Measurements from ENCODE around the gene BTRC. TPM values are rescaled to one million over a fixed set of nuclear protein-coding genes. Genes with fewer than 3 reads are reported as not detected.
"Not testable (repeated sequence)": the region's sequence is repeated elsewhere in the genome, so short reads cannot be mapped to it uniquely, and the experiment has no call there.

The BTRC gene
- polyA plus RNA-seq, 2 donors = 5.7 to 6.3 TPM

GRCh38 chr10:101397140-101397539, 43.2 kb downstream of the BTRC start:
- Histone ChIP-seq H3K4me3 (ENCODE audit: low read depth in 1 of 2, low read length in 2 of 2) (no peak overlapping the region), H3K27me3 (ENCODE audit: control insufficient read depth in 1 of 2, insufficient read depth in 2 of 2, low read length in 2 of 2) (no peaks in the 10 kb centered on the region), H3K27ac (ENCODE audit: low read depth in 2 of 2, low read length in 1 of 2) (no peak overlapping the region), H3K36me3 (ENCODE audit: control insufficient read depth in 2 of 2, insufficient read depth in 2 of 2, low read length in 1 of 2) (no peaks in the 10 kb centered on the region), H3K9me3 (ENCODE audit: control insufficient read depth in 2 of 2, insufficient read depth in 1 of 2, low read depth in 1 of 2, low read length in 1 of 2) (no peaks in the 10 kb centered on the region), H3K4me1 (ENCODE audit: control insufficient read depth in 2 of 2, insufficient read depth in 2 of 2, low read length in 1 of 2) (no peaks in the 10 kb centered on the region)

- no peaks in the 10 kb centered on the region for H3K4me1 ChIP-seq (ENCODE audit: control insufficient read depth in 2 of 2, insufficient read depth in 2 of 2, low read length in 1 of 2)
- no peak overlapping the region for H3K27ac ChIP-seq (ENCODE audit: low read depth in 2 of 2, low read length in 1 of 2)
- H3K4me3 ChIP-seq (ENCODE audit: low read depth in 1 of 2, low read length in 2 of 2) = no peak overlapping the region
- H3K27me3 ChIP-seq (ENCODE audit: control insufficient read depth in 1 of 2, insufficient read depth in 2 of 2, low read length in 2 of 2) = no peaks in the 10 kb centered on the region
- no peaks in the 10 kb centered on the region for H3K9me3 ChIP-seq (ENCODE audit: control insufficient read depth in 2 of 2, insufficient read depth in 1 of 2, low read depth in 1 of 2, low read length in 1 of 2)
- 90% methylated on average over 3 of the region's 3 CpGs for WGBS, 2 donors
- no peaks in the 10 kb centered on the region for H3K36me3 ChIP-seq (ENCODE audit: control insufficient read depth in 2 of 2, insufficient read depth in 2 of 2, low read length in 1 of 2)
Measured at GRCh38 chr10:101400585-101400984, 46.6 kb downstream of the BTRC start.

GRCh38 chr10:101402711-101403110, 48.7 kb downstream of the BTRC start:
- no peaks in the 10 kb centered on the region for H3K4me1 ChIP-seq (ENCODE audit: control insufficient read depth in 2 of 2, insufficient read depth in 2 of 2, low read length in 1 of 2)
- no peak overlapping the region for H3K4me3 ChIP-seq (ENCODE audit: low read depth in 1 of 2, low read length in 2 of 2)
- H3K36me3 ChIP-seq (ENCODE audit: control insufficient read depth in 2 of 2, insufficient read depth in 2 of 2, low read length in 1 of 2) = no peaks in the 10 kb centered on the region
- H3K27me3 ChIP-seq (ENCODE audit: control insufficient read depth in 1 of 2, insufficient read depth in 2 of 2, low read length in 2 of 2) = no peaks in the 10 kb centered on the region
- H3K27ac ChIP-seq (ENCODE audit: low read depth in 2 of 2, low read length in 1 of 2) = no peak overlapping the region
- H3K9me3 ChIP-seq (ENCODE audit: control insufficient read depth in 2 of 2, insufficient read depth in 1 of 2, low read depth in 1 of 2, low read length in 1 of 2) = no peaks in the 10 kb centered on the region

GRCh38 chr10:101403161-101403560, 49.2 kb downstream of the BTRC start:
- Histone ChIP-seq H3K9me3 (ENCODE audit: control insufficient read depth in 2 of 2, insufficient read depth in 1 of 2, low read depth in 1 of 2, low read length in 1 of 2) (no peaks in the 10 kb centered on the region), H3K36me3 (ENCODE audit: control insufficient read depth in 2 of 2, insufficient read depth in 2 of 2, low read length in 1 of 2) (no peaks in the 10 kb centered on the region), H3K4me1 (ENCODE audit: control insufficient read depth in 2 of 2, insufficient read depth in 2 of 2, low read length in 1 of 2) (no peaks in the 10 kb centered on the region), H3K4me3 (ENCODE audit: low read depth in 1 of 2, low read length in 2 of 2) (no peak overlapping the region), H3K27me3 (ENCODE audit: control insufficient read depth in 1 of 2, insufficient read depth in 2 of 2, low read length in 2 of 2) (no peaks in the 10 kb centered on the region), H3K27ac (ENCODE audit: low read depth in 2 of 2, low read length in 1 of 2) (no peak overlapping the region)
- WGBS, 2 donors = 93 to 94% methylated on average over 2 of the region's 2 CpGs

- no peak overlapping the region for H3K27ac ChIP-seq (ENCODE audit: low read depth in 2 of 2, low read length in 1 of 2)
- no peaks in the 10 kb centered on the region for H3K9me3 ChIP-seq (ENCODE audit: control insufficient read depth in 2 of 2, insufficient read depth in 1 of 2, low read depth in 1 of 2, low read length in 1 of 2)
- no peaks in the 10 kb centered on the region for H3K36me3 ChIP-seq (ENCODE audit: control insufficient read depth in 2 of 2, insufficient read depth in 2 of 2, low read length in 1 of 2)
- no peaks in the 10 kb centered on the region for H3K27me3 ChIP-seq (ENCODE audit: control insufficient read depth in 1 of 2, insufficient read depth in 2 of 2, low read length in 2 of 2)
- WGBS, 2 donors = 92 to 100% methylated on average over 2 of the region's 2 CpGs
- H3K4me1 ChIP-seq (ENCODE audit: control insufficient read depth in 2 of 2, insufficient read depth in 2 of 2, low read length in 1 of 2) = no peaks in the 10 kb centered on the region
- no peak overlapping the region for H3K4me3 ChIP-seq (ENCODE audit: low read depth in 1 of 2, low read length in 2 of 2)
Measured at GRCh38 chr10:101405001-101405400, 51.0 kb downstream of the BTRC start.

GRCh38 chr10:101411598-101411997, 57.6 kb downstream of the BTRC start:
- Histone ChIP-seq H3K36me3 (ENCODE audit: control insufficient read depth in 2 of 2, insufficient read depth in 2 of 2, low read length in 1 of 2) (no peaks in the 10 kb centered on the region), H3K27me3 (ENCODE audit: control insufficient read depth in 1 of 2, insufficient read depth in 2 of 2, low read length in 2 of 2) (no peaks in the 10 kb centered on the region), H3K4me1 (ENCODE audit: control insufficient read depth in 2 of 2, insufficient read depth in 2 of 2, low read length in 1 of 2) (no peaks in the 10 kb centered on the region), H3K27ac (ENCODE audit: low read depth in 2 of 2, low read length in 1 of 2) (no peak overlapping the region), H3K4me3 (ENCODE audit: low read depth in 1 of 2, low read length in 2 of 2) (no peak overlapping the region), H3K9me3 (ENCODE audit: control insufficient read depth in 2 of 2, insufficient read depth in 1 of 2, low read depth in 1 of 2, low read length in 1 of 2) (no peaks in the 10 kb centered on the region)

GRCh38 chr10:101414034-101414433, 60.1 kb downstream of the BTRC start:
- no peaks in the 10 kb centered on the region for H3K4me1 ChIP-seq (ENCODE audit: control insufficient read depth in 2 of 2, insufficient read depth in 2 of 2, low read length in 1 of 2)
- H3K36me3 ChIP-seq (ENCODE audit: control insufficient read depth in 2 of 2, insufficient read depth in 2 of 2, low read length in 1 of 2) = no peaks in the 10 kb centered on the region
- H3K27ac ChIP-seq (ENCODE audit: low read depth in 2 of 2, low read length in 1 of 2) = no peak overlapping the region
- H3K27me3 ChIP-seq (ENCODE audit: control insufficient read depth in 1 of 2, insufficient read depth in 2 of 2, low read length in 2 of 2) = no peaks in the 10 kb centered on the region
- 84 to 85% methylated on average over 2 of the region's 2 CpGs for WGBS, 2 donors
- no peaks in the 10 kb centered on the region for H3K9me3 ChIP-seq (ENCODE audit: control insufficient read depth in 2 of 2, insufficient read depth in 1 of 2, low read depth in 1 of 2, low read length in 1 of 2)
- H3K4me3 ChIP-seq (ENCODE audit: low read depth in 1 of 2, low read length in 2 of 2) = no peak overlapping the region

- Histone ChIP-seq H3K4me3 (ENCODE audit: low read depth in 1 of 2, low read length in 2 of 2) (no peak overlapping the region), H3K36me3 (ENCODE audit: control insufficient read depth in 2 of 2, insufficient read depth in 2 of 2, low read length in 1 of 2) (peaks cover 0 to 2% of the 10 kb centered on the region in 2 donors), H3K4me1 (ENCODE audit: control insufficient read depth in 2 of 2, insufficient read depth in 2 of 2, low read length in 1 of 2) (peaks cover 0 to 2% of the 10 kb centered on the region in 2 donors), H3K27me3 (ENCODE audit: control insufficient read depth in 1 of 2, insufficient read depth in 2 of 2, low read length in 2 of 2) (no peaks in the 10 kb centered on the region), H3K9me3 (ENCODE audit: control insufficient read depth in 2 of 2, insufficient read depth in 1 of 2, low read depth in 1 of 2, low read length in 1 of 2) (no peaks in the 10 kb centered on the region), H3K27ac (ENCODE audit: low read depth in 2 of 2, low read length in 1 of 2) (no peak overlapping the region)
- WGBS, 2 donors = 88 to 93% methylated on average over 3 of the region's 3 CpGs
Measured at GRCh38 chr10:101415884-101416283, 61.9 kb downstream of the BTRC start.

GRCh38 chr10:101421967-101422366, 68.0 kb downstream of the BTRC start:
- not testable (repeated sequence) for H3K36me3 ChIP-seq (ENCODE audit: control insufficient read depth in 2 of 2, insufficient read depth in 2 of 2, low read length in 1 of 2); H3K4me3 ChIP-seq (ENCODE audit: low read depth in 1 of 2, low read length in 2 of 2); H3K9me3 ChIP-seq (ENCODE audit: control insufficient read depth in 2 of 2, insufficient read depth in 1 of 2, low read depth in 1 of 2, low read length in 1 of 2); H3K4me1 ChIP-seq (ENCODE audit: control insufficient read depth in 2 of 2, insufficient read depth in 2 of 2, low read length in 1 of 2); H3K27me3 ChIP-seq (ENCODE audit: control insufficient read depth in 1 of 2, insufficient read depth in 2 of 2, low read length in 2 of 2); H3K27ac ChIP-seq (ENCODE audit: low read depth in 2 of 2, low read length in 1 of 2)
- WGBS, 2 donors = 64 to 84% methylated on average over 1 of the region's 1 CpG

GRCh38 chr10:101425535-101425934, 71.6 kb downstream of the BTRC start:
- H3K27ac ChIP-seq (ENCODE audit: low read depth in 2 of 2, low read length in 1 of 2) = no peak overlapping the region
- no peaks in the 10 kb centered on the region for H3K36me3 ChIP-seq (ENCODE audit: control insufficient read depth in 2 of 2, insufficient read depth in 2 of 2, low read length in 1 of 2)
- no peaks in the 10 kb centered on the region for H3K9me3 ChIP-seq (ENCODE audit: control insufficient read depth in 2 of 2, insufficient read depth in 1 of 2, low read depth in 1 of 2, low read length in 1 of 2)
- H3K4me1 ChIP-seq (ENCODE audit: control insufficient read depth in 2 of 2, insufficient read depth in 2 of 2, low read length in 1 of 2) = no peaks in the 10 kb centered on the region
- H3K27me3 ChIP-seq (ENCODE audit: control insufficient read depth in 1 of 2, insufficient read depth in 2 of 2, low read length in 2 of 2) = no peaks in the 10 kb centered on the region
- 81 to 85% methylated on average over 4 of the region's 4 CpGs for WGBS, 2 donors
- no peak overlapping the region for H3K4me3 ChIP-seq (ENCODE audit: low read depth in 1 of 2, low read length in 2 of 2)
